ENCODE measurements around the gene TRPV6. TPM values are rescaled to one million over a fixed set of nuclear protein-coding genes. Genes with fewer than 3 reads are reported as not detected.

Gene TRPV6
- total RNA-seq, 1 experiment from 2014 or later: 1.7 TPM

DNA sequence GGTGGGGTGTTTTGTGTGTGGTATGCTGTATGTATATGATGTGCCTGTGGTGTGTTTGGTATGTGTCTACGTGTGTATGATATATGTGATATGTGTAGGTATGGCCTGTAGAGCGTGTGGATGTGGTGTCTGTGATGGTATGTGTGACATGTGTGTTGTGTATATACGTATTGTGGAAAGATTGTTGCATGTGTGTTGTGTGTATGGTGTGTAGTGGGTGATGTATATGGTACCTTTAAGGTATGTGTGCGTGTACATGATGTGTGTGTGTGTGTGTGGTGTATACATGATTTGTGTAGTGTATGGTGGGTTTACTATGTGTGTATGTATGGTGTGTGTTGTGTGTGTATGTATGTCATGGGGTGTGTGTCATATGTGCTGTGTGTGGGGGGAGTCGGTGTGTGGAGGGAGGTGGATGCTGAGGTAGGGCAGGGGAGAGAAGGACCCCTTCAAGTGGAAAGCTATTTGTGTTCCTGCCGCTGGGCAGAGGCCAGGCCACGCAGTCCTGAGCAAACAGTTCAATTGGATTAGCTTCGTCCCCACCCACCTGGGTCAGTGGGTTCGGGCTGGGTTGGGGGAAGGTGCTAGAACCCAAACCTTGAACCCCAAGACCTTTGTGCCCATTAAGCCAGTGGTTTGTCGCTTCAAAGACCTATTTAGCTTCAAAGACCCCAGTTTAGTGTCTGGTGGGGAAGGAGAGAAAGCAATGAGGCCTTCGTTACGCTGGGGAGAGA is 1.9 kb upstream of the TRPV6 start:
- Histone ChIP-seq H3K9ac (ENCODE audit: low read length) (no peak overlapping the region), H2AFZ (ENCODE audit: low read depth, low read length, poor library complexity, severe bottlenecking) (no peak overlapping the region), H3K9me2 (ENCODE audit: insufficient read depth) (no peaks in the 10 kb centered on the region), H3K4me1 (ENCODE audit: control insufficient read depth in 1 of 2, insufficient read depth in 2 of 2, low read length in 2 of 2) (peaks cover 4 to 10% of the 10 kb centered on the region in 2 experiments; a peak in 3 of 4 replicates), H3K79me2 (ENCODE audit: insufficient read depth, low read length) (no peaks in the 10 kb centered on the region), H3K27me3 (ENCODE audit: insufficient read depth, low read length) (0 out of 2 replicates have a peak, but pooled peaks cover 3% of the 10 kb centered on the region), H3K9me3 (ENCODE audit: control insufficient read depth in 1 of 2, insufficient read depth in 1 of 2, low read depth in 1 of 2, low read length in 2 of 2) (no peaks in the 10 kb centered on the region), H3K4me3 (replicated peaks in 1 of 2; ENCODE audit: low read depth in 1 of 2, low read length in 2 of 2) (no peak overlapping the region), H4K20me1 (ENCODE audit: insufficient read depth) (no peaks in the 10 kb centered on the region), H3K27ac (ENCODE audit: low read depth, low read length) (no peak overlapping the region), H3K36me3 (ENCODE audit: control insufficient read depth in 1 of 2, insufficient read depth in 2 of 2, low read length in 2 of 2) (no peaks in the 10 kb centered on the region), H3K4me2 (ENCODE audit: low read length) (no peak overlapping the region)
- ATAC-seq: no peak
- TF ChIP-seq YY1 (IDR thresholded peaks at IDR 0.05; ENCODE audit: extremely low read depth, insufficient replicate concordance, low read depth, low read length): no peak
- TF ChIP-seq RAD21 (IDR thresholded peaks at IDR 0.05; ENCODE audit: low read depth): no peak
- TF ChIP-seq SIN3A (IDR thresholded peaks at IDR 0.05; ENCODE audit: low read depth): no peak
- TF ChIP-seq CBX3 (IDR thresholded peaks at IDR 0.05; ENCODE audit: low read depth): no peak
- no peak for TF ChIP-seq TCF7L2 (IDR thresholded peaks at IDR 0.05; ENCODE audit: borderline replicate concordance, extremely low read depth, insufficient read depth, insufficient read length)
- no peak for TF ChIP-seq POLR2A (IDR thresholded peaks at IDR 0.05; ENCODE audit: borderline replicate concordance, extremely low read depth, insufficient read depth, insufficient read length)
- no peak for TF ChIP-seq POLR2AphosphoS5 (IDR thresholded peaks at IDR 0.05; ENCODE audit: low read depth, low read length)
- no peak for TF ChIP-seq EZH2 (IDR thresholded peaks at IDR 0.05)
- no peak for TF ChIP-seq CTCF (IDR thresholded peaks at IDR 0.05 in 2 of 3, conservative IDR thresholded peaks at IDR 0.05 in 1 of 3; ENCODE audit: borderline replicate concordance in 1 of 3, insufficient read depth in 1 of 3, low read depth in 2 of 3, low read length in 2 of 3)
- no peak for TF ChIP-seq ZFX (IDR thresholded peaks at IDR 0.05)
- no peak for TF ChIP-seq JUND (IDR thresholded peaks at IDR 0.05)
- TF ChIP-seq CEBPB (IDR thresholded peaks at IDR 0.05; ENCODE audit: low read depth): no peak
- no peak for TF ChIP-seq SP1 (IDR thresholded peaks at IDR 0.05; ENCODE audit: low read depth)
- TF ChIP-seq ZBTB33 (IDR thresholded peaks at IDR 0.05; ENCODE audit: extremely low read depth, insufficient replicate concordance, low read length): no peak
- no peak for TF ChIP-seq MAX (IDR thresholded peaks at IDR 0.05)
- TF ChIP-seq FOSL1 (IDR thresholded peaks at IDR 0.05; ENCODE audit: low read depth): no peak
- BruUV-seq (replicated peaks): no TSS peak
- CTCF ChIA-PET: interaction anchor here (0.9 to 1.2 kb wide), 2 partner anchors 15 to 73 kb away, joined by 3 to 4 read pairs; no protein-coding TSS in a partner anchor
- intact Hi-C loops (cut with micrococcal nuclease): no loop called here
- RAD21 ChIA-PET (ENCODE audit: low non-redundant PET in 1 of 2, low total read pairs in 2 of 2, uncharacterized antibody in 2 of 2, unreplicated experiment in 2 of 2): no interaction called here
- no peak for DNase-seq (ENCODE audit: low read depth, low spot score)
- POLR2A ChIA-PET: no interaction called here
